ENCODE data around the gene TRIM44.

Gene TRIM44

GRCh38 chr11:35847473-35847872 is 184.9 kb downstream of the TRIM44 start:
- TF ChIP-seq, protein P1, sequence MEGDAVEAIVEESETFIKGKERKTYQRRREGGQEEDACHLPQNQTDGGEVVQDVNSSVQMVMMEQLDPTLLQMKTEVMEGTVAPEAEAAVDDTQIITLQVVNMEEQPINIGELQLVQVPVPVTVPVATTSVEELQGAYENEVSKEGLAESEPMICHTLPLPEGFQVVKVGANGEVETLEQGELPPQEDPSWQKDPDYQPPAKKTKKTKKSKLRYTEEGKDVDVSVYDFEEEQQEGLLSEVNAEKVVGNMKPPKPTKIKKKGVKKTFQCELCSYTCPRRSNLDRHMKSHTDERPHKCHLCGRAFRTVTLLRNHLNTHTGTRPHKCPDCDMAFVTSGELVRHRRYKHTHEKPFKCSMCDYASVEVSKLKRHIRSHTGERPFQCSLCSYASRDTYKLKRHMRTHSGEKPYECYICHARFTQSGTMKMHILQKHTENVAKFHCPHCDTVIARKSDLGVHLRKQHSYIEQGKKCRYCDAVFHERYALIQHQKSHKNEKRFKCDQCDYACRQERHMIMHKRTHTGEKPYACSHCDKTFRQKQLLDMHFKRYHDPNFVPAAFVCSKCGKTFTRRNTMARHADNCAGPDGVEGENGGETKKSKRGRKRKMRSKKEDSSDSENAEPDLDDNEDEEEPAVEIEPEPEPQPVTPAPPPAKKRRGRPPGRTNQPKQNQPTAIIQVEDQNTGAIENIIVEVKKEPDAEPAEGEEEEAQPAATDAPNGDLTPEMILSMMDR (conservative IDR thresholded peaks at IDR 0.05; ENCODE audit: low read depth): no peak
- ChIA-PET CTCF (interaction anchor here (0.7 kb wide), 1 partner anchor 13 kb away, joined by 4 read pairs; no protein-coding TSS in a partner anchor), POLR2A (ENCODE audit: low non-redundant PET) (no interaction called here)
- H3K27ac ChIP-seq: no peak overlapping the region
- DNase-seq (ENCODE audit: low spot score): no peak

DNA sequence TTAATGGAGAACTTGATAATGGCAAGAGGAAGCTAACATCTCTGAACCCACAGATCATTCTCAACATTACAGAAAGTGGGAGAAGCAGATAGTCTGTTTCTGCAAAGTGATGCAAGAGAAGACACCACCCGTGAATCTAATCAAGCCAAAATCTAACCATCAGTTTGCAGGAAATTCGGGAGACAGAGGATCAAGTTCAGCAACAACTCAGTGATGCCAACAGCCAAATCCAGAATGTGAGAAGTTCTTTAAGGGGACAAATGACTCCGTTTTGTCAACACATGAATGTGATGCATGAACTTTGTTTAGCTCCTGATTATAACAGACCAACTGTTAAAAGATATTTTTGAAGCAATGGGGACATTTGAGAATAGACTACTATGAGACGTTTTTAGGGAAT is 186.0 kb downstream of the TRIM44 start:
- H3K27ac ChIP-seq: no peak overlapping the region
- TF ChIP-seq, protein P1 (conservative IDR thresholded peaks at IDR 0.05; ENCODE audit: low read depth): no peak
- no peak for DNase-seq (ENCODE audit: low spot score)
- CTCF ChIA-PET: interaction anchor here (1.1 kb wide), 1 partner anchor 14 kb away, joined by 3 read pairs; no protein-coding TSS in a partner anchor
- POLR2A ChIA-PET (ENCODE audit: low non-redundant PET): interaction anchor here (0.5 kb wide), 1 partner anchor 17 kb away, joined by 4 read pairs; no protein-coding TSS in a partner anchor

DNA sequence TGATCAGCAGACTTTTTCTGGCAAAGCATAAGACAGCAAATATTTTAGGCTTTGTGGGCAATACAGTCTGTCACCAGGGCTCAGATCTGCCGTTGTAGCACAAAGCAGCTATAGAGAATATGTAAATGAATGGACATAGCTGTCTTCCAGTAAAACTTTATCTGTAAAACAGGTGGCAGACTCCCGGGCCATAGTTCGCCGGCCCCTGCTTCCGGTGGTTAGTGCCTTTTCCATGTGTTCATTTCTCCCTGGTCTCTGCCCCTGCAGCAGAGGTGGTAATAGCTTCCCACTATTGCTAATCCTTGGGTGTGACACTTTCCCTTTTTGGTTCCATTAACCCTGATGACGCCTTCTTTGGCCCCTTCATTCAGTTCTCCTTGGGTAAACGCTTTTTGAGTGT is 187.6 kb downstream of the TRIM44 start:
- TF ChIP-seq, protein P1 (conservative IDR thresholded peaks at IDR 0.05; ENCODE audit: low read depth): no peak
- DNase-seq (ENCODE audit: low spot score): no peak
- ChIA-PET CTCF (interaction anchor here (0.5 to 1.8 kb wide), 2 partner anchors 28 to 72 kb away, joined by 7 to 8 read pairs; no protein-coding TSS in a partner anchor), POLR2A (ENCODE audit: low non-redundant PET) (no interaction called here)
- no peak overlapping the region for H3K27ac ChIP-seq

GRCh38 chr11:35851342-35851741 is 188.8 kb downstream of the TRIM44 start:
- no peak overlapping the region for H3K27ac ChIP-seq
- ChIA-PET POLR2A (ENCODE audit: low non-redundant PET) (no interaction called here), CTCF (interaction anchor here (0.7 to 1.8 kb wide), 2 partner anchors 16 to 29 kb away, joined by 3 to 8 read pairs; no protein-coding TSS in a partner anchor)
- TF ChIP-seq, protein P1 (conservative IDR thresholded peaks at IDR 0.05; ENCODE audit: low read depth): no peak
- DNase-seq (ENCODE audit: low spot score): no peak

GRCh38 chr11:35852056-35852455 is 189.5 kb downstream of the TRIM44 start:
- TF ChIP-seq, protein P1 (conservative IDR thresholded peaks at IDR 0.05; ENCODE audit: low read depth): no peak
- ChIA-PET CTCF (interaction anchor here (0.7 kb wide), 1 partner anchor 17 kb away, joined by 3 read pairs; no protein-coding TSS in a partner anchor), POLR2A (ENCODE audit: low non-redundant PET) (no interaction called here)
- DNase-seq (ENCODE audit: low spot score): no peak
- H3K27ac ChIP-seq: no peak overlapping the region

DNA sequence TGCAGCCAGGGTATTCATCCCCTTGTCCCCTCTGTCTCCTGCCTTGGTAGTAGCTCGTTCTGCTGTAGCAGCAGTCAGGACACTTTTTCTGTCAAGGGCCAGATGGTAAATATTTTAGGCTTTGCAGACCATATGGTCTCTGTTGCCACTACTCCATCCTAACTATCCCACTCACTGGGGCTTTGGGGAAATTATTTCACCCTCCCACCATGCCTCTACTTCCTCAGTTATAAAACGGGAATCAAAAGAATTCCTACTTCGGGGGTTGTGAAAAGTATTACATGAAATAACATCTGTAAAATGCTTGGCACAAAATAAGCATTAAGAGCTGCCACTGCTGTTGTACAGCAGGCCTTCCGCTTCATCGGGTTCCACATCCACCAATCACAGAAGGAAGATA is 191.4 kb downstream of the TRIM44 start:
- CTCF ChIA-PET: no interaction called here

More for the DNA sequence above, 191.4 kb downstream of the TRIM44 start:
- H3K27ac ChIP-seq: no peak overlapping the region
- POLR2A ChIA-PET (ENCODE audit: low non-redundant PET): no interaction called here
- TF ChIP-seq, protein P1 (conservative IDR thresholded peaks at IDR 0.05; ENCODE audit: low read depth): no peak
- DNase-seq (ENCODE audit: low spot score): no peak

Data from RWPE1 (cell line).